ENCODE results near the gene OR10G7. TPM values are rescaled to one million over a fixed set of nuclear protein-coding genes. Genes with fewer than 3 reads are reported as not detected.

OR10G7 gene
- total RNA-seq, 1 experiment from 2014 or later = not detected

DNA sequence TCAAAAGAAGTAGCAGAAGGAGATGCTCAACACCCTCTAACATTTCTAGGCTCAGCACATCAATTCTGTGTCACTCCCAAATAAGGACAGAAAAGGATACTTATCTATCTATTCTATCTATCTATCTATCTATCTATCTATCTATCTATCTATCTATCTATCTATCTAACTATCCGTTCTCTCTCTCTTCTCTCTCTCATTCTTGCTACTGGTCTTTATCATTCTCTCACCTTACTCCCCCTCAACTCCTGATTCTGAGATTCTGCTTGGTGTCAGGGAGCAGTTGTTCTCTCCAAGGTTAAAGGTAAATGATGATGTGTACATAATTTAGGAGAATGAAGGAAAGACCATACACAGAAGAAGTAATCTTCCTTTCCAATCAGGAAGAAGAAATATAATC is 46.0 kb downstream of the OR10G7 start, which contains the start of gene OR10G6:
TSS of gene OR10G6 (minus strand) at position 43 of the 400 bp plus-strand sequence. CDS start at position 43, 0 bp downstream.
- no peak for ATAC-seq
- POLR2A ChIA-PET = no interaction called here
- Histone ChIP-seq H3K4me3 (ENCODE audit: low read depth in 2 of 2, low read length in 2 of 2) (no peak within 1 kb of the TSS), H3K27ac (ENCODE audit: low read length) (no peak within 1 kb of the TSS), H3K9me3 (ENCODE audit: control insufficient read depth, insufficient read depth, low read depth, low read length) (no peaks in the 10 kb centered on the region), H3K36me3 (ENCODE audit: control insufficient read depth, insufficient read depth, low read length) (no peaks in the 10 kb centered on the region), H3K27me3 (ENCODE audit: control insufficient read depth, insufficient read depth, low read length) (no peaks in the 10 kb centered on the region), H3K4me1 (ENCODE audit: control insufficient read depth, insufficient read depth, low read length) (no peaks in the 10 kb centered on the region)
- intact Hi-C loops (cut with micrococcal nuclease; ENCODE audit: unreplicated experiment) (no loop called here), in situ Hi-C loops (cut with HindIII; ENCODE audit: low pct_unique_long_range_greater_than_20kb, low sequenced_read_pairs) (no loop called here)
- CTCF ChIA-PET = no interaction called here
- BruUV-seq (replicated peaks) = no TSS peak
- TF ChIP-seq POLR2AphosphoS5 (IDR thresholded peaks at IDR 0.05; ENCODE audit: low read depth, low read length) = no peak
- no peak for TF ChIP-seq SIN3A (IDR thresholded peaks at IDR 0.05; ENCODE audit: borderline replicate concordance, insufficient read depth, low read depth, low read length)
- no peak for TF ChIP-seq TCF7L2 (IDR thresholded peaks at IDR 0.05; ENCODE audit: low read depth, low read length)
- DNase-seq (ENCODE audit: low read depth, low spot score) = no peak

Other genes starting within 250 kb of the OR10G7 start
- not detected for gene OR6M1, start 235.0 kb downstream of the OR10G7 start, total RNA-seq (2021; ENCODE audit: unreplicated experiment)
- not detected for gene TMEM225, start 155.7 kb downstream of the OR10G7 start, total RNA-seq (2021; ENCODE audit: unreplicated experiment)
- gene OR8D4, start 139.2 kb downstream of the OR10G7 start, total RNA-seq (2021; ENCODE audit: unreplicated experiment) = not detected
- gene OR4D5, start 101.7 kb downstream of the OR10G7 start, total RNA-seq (2021; ENCODE audit: unreplicated experiment) = not detected
- not detected for gene OR6T1, start 97.5 kb downstream of the OR10G7 start, total RNA-seq (2021; ENCODE audit: unreplicated experiment)
- not detected for gene OR10S1, start 63.5 kb downstream of the OR10G7 start, total RNA-seq (2021; ENCODE audit: unreplicated experiment)
- gene OR10G6, start 46.2 kb downstream of the OR10G7 start, total RNA-seq (2021; ENCODE audit: unreplicated experiment) = not detected
- not detected for gene OR10G4, start 28.3 kb downstream of the OR10G7 start, total RNA-seq (2021; ENCODE audit: unreplicated experiment)
- gene OR10G9, start 18.3 kb downstream of the OR10G7 start, total RNA-seq (2021; ENCODE audit: unreplicated experiment) = not detected
- not detected for gene OR10G8, start 14.5 kb downstream of the OR10G7 start, total RNA-seq (2021; ENCODE audit: unreplicated experiment)
- gene VWA5A, start 74.1 kb upstream of the OR10G7 start, total RNA-seq (2021; ENCODE audit: unreplicated experiment) = 3.1 TPM
- gene OR10D3, start 142.0 kb upstream of the OR10G7 start, total RNA-seq (2021; ENCODE audit: unreplicated experiment) = not detected
- gene OR8G1, start 199.8 kb upstream of the OR10G7 start, total RNA-seq (2021; ENCODE audit: unreplicated experiment) = not detected
- gene OR8G5, start 215.1 kb upstream of the OR10G7 start, total RNA-seq (2021; ENCODE audit: unreplicated experiment) = not detected

All from Panc1 (cell line).